Muscle of arm (tissue), 12 donors: ENCODE data around the gene RBMX. TPM values are rescaled to one million over a fixed set of nuclear protein-coding genes. Genes with fewer than 3 reads are reported as not detected.
A peak's percentile ranks its signal among the peaks of the same experiment; 100 is the strongest.
"Not testable (repeated sequence)": the region's sequence is repeated elsewhere in the genome, so short reads cannot be mapped to it uniquely, and the experiment has no call there.

Experiments
- DNase-seq: peaks from one replicate; pipeline ENCODE4 v3.0.0-alpha.2; 2013
- polyA plus RNA-seq, 12 donors: library from polyadenylated mRNA; unstranded; fragments of 120-200 nt; gene quantifications; one replicate each; pipeline ENCODE4 v1.2.1, GENCODE V29; 2013; ENCODE audit not compliant: insufficient read length in 12 of 12

RBMX gene
- polyA plus RNA-seq, 12 donors = 187 to 309 (median 242) TPM; not detected in 1

- no peak for DNase-seq
Observed at GRCh38 chrX:136892412-136892811, 11.9 kb upstream of the RBMX start.

- DNase-seq = not testable (repeated sequence)
Observed at GRCh38 chrX:136890596-136890995, 10.1 kb upstream of the RBMX start.

DNA sequence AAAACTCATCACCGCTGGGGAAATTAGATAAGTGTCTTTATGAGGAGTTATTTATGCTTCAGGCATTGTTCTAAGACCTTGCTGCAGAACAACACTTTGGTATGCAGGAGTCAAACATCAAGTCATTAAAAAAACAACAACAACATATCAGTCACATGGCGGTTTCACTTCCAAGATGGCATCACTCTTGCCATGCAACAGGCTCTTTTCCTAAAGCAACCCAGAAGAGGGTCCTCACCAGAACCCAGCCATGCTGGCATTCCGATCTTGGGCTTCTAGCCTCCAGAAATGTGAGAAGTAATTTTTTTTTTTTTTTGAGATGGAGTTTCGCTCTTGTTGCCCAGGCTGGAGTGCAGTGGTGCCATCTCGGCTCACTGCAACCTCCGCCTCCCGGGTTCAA, 8.7 kb upstream of the RBMX start:
- no peak for DNase-seq

- peak; percentile 40 for DNase-seq
Observed at GRCh38 chrX:136880003-136880451, 498 bp downstream of the RBMX start.

DNA sequence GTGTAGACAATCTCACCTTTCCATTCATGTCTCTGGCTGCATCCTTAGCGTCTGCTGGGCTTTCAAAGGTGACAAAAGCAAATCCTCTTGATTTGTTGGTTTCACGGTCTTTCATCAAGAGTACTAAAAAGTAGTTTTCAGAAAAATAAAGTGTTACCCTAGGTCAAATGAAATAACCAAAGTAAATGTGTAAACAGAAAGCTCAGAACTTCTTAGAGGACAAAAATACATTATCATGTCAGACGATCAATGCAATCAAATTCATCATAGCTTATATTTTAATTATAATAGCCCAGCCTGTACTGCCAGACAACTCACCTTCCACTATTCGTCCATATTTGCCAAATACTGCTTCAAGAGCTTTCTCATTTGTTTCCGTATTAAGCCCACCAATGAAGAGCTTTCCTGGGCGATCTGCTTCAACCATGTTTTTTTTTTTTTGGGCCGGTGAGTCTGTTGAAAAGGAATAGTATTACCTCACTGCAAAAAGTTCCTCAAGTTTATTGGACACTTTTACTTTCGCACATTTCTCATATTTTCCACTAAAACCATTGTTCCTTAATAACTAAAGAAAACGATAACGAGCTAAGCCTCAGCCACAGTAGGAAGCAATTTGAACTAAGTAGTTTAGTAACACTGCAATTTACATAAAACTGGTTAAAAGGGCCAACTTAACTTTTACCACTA, 1.4 kb downstream of the RBMX start:
- peak; percentile 18 for DNase-seq

DNA sequence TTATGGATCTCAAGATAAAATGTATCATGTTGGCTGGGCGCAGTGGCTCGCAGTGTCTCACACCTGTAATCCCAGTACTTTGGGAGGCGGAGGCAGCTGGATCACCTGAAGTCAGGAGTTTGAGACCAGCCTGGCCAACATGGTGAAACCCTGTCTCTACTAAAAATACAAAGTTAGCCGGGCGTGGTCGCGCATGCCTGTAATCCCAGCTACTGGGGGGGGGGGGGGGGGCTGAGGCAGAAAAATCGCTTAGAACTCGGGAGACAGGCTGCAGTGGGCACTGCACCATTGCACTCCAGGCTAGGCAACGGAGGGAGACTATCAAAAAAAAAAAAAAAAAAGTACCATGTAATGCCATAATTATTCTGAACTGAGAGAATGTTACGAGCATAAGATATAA, 2.1 kb downstream of the RBMX start:
- no peak for DNase-seq

- not testable (repeated sequence) for DNase-seq
Observed at GRCh38 chrX:136874114-136874513, 6.4 kb downstream of the RBMX start.

DNA sequence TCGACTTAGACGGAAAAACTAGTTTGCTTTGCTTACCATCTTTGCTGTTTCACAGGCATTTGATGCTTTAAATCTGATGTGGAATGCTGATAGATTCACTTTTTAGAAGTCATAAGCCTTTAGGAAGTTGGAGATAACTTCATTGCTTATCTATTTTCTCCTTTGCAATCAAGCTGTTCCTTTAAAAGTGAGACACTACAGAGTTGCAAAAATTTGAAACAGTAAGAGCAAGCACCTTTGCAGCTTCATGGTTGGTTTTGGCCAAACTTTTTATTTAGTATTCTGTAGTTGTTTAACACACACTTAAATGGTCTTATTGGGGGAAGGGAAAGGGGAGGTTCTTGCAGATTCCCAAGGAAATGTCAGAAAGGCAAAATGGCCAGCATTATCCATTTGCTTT, 7.3 kb downstream of the RBMX start:
- not testable (repeated sequence) for DNase-seq

GRCh38 chrX:136872091-136872700, 8.3 kb downstream of the RBMX start:
- no peak for DNase-seq

DNA sequence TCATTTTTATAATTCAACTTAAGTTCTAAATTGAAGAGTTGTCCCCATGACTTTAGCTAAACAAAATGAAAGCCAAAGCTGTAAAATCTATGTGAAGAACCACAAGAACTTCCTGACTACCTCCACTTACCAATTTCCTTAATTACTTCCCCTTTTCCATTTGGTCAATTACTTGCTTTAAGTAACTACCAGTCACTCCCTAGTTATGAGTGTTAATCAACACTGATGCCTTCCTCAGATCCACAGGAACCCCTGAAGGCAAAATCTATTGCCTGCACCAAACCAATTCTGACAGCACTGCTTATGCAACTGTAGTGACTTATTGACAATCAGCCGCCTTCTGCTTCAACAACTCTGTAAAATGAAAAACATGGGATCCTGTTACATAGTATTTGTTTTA, 10.5 kb downstream of the RBMX start:
- no peak for DNase-seq

GRCh38 chrX:136868283-136869055, 12.1 kb downstream of the RBMX start:
- DNase-seq = no peak

- DNase-seq = no peak
Observed at GRCh38 chrX:136867518-136867917, 13.0 kb downstream of the RBMX start.

- no peak for DNase-seq
Observed at GRCh38 chrX:136867096-136867491, 13.4 kb downstream of the RBMX start.

DNA sequence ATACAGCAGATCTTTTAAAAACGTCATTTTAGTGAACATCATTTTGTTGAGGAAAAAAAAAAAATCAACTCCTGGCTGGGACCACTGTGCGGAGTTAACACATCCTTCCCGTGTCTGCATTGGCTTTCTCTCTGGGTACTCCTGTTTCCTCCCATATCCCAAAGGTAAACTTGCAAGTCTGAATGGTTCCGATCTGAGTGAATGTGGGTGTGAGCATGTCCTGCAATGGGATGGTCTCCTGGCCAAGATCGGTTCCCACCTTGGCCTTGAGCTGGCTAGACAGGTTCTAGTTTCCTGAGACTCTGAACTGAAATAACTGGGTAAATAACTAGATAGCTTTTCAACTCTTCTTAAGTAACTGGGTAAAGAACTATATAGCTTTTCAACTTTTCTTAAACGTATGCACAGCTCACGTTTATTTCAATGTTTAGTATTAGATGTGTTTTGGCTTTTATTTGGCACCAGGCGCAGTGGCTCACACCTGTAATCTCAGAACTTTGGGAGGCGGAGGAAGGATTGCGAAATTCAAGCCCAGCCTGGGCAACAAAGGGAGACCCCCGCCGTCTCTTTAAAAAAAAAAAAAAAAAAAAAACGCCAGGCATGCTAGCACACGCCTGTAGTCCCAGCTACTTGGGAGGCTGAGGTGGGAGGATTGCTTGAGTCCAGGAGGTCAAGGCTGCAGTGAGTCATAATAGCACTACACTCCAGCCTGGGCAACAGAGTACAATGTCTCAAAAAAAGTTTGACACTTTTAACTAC, 14.0 kb downstream of the RBMX start:
- no peak for DNase-seq

DNA sequence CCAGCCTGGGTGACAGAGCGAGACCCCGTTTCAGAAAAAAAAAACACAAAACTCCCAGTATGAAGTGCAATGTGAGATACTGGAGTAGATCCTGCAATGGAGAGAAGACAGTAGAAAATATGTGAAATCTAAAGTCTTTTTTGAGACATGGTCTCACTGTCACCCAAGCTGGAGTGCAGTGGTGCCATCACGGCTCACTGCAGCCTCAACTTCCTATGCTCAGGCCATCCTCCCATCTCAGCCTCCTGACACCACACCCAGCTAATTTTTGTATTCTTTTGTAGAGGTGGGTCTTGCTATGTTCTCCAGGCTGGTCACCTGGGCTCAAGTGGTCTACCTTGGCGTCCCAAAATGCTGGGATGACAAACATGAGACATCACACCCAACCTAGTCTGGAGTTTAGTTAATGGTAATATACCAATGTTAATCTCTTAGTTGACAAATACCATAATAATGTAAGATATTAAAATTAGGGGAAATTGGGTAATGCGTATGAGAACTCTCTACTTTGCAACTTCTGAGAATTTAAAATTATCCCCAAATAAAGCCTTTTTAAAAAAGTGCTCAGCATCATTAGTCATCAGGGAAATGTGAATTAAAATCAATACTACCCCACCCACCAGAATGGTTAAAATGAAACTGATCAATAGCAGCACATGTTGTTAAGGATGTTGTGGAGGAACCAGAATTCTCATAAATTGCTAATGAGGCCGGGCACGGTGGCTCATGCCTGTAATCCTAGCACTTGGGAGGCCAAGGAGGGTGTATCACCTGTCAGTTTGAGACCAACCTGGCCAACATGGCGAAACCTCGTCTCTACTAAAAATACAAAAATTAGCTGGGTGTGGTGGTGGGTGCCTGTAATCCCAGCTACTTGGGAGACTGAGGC, 15.0 kb downstream of the RBMX start:
- no peak for DNase-seq

- DNase-seq = no peak
Observed at GRCh38 chrX:136863826-136864225, 16.7 kb downstream of the RBMX start.

DNA sequence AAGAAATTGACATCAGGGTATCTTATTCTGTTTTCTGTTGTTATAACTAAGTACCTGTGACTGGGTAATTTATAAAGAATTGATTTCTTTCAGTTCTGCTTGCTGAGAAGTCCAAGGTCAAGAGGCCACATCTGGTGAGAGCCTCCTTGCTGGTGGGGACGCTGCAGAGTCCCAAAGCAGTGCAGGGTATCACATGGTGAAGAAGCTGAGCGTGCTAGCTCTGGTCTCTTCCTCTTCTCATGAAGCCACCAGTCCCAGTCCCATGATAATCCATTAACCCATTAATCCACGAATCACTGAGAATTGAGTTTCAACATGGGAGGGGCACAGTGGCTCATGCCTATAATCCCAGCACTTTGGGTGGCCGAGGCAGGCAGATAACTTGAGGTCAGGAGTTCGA, 18.0 kb downstream of the RBMX start:
- DNase-seq = no peak

DNA sequence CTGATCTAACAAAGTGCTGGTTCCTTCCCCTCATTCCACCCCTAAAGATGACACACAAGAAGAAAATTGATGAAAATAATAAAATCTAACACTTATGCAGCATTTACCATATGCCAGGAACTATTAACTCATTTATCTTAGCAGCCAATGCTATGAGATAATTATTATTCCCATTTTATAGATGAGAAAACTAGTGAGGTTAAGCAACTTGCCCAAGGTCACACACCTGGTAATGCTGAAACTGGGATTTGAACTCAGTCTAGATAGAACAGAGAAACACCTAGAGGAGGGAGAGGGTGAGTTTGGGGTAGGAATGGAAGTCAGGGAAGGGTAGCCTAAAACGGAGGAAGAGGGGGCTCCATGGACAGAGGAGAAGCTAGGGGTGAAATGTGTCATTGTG, 18.6 kb downstream of the RBMX start:
- DNase-seq = no peak

DNA sequence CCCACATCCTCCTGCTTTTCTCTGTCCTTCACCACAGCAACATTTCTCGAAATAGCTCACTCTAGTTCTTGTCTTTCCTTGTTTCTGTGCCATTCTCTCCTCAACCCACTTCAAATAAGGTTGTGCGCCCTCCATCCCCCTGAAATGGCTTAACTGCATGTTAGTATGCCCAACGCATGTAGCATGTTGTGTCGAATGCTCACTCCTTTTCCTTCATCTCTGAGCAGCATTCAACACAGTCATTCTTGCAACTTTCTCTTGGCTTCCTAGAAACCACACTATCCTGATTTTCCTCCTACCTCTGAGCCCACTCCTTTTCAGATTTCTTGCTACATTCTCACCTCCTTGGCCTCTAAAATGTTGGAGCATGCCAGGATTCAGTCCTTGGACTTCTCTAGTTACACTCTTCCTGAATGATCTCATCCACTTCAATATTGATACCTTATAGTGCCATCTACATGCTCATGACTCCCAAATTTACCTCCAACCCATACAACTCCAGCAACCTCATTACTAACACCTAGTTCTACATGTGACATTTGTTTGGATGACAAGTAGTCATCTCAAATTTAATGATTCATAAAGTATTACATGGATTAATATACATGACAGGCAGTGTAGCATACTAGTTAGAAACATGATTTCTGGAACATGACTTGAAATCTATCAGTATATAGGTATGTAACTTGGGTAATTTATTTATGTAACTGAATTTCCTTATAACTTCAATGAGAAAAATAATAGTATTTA, 22.3 kb downstream of the RBMX start:
- DNase-seq = no peak

GRCh38 chrX:136856551-136856950, 24.0 kb downstream of the RBMX start:
- DNase-seq = no peak
